Ascending aorta (tissue), 2 donors: ENCODE measurements around the gene RIMBP2. TPM values are rescaled to one million over a fixed set of nuclear protein-coding genes. Genes with fewer than 3 reads are reported as not detected.

Source experiments
- DNase-seq, 2 donors: peaks; one replicate each; pipeline ENCODE4 v3.0.0-alpha.2; 2019; ENCODE audit warnings: low spot score in 2 of 2
- H3K27ac ChIP-seq, 2 donors: fragments of 200-600 bp; sonication (generic); one replicate each; pipeline ENCODE4 v1.5.1; 2016 to 2017; ENCODE audit warnings: mild to moderate bottlenecking in 1 of 2
- H3K27me3 ChIP-seq: fragments of 200-600 bp; sonication (generic); one replicate; pipeline ENCODE4 v1.5.1; 2017
- H3K36me3 ChIP-seq, 2 donors: fragments of 200-600 bp; sonication (generic); one replicate each; pipeline ENCODE4 v1.5.1; 2016
- H3K4me1 ChIP-seq, 2 donors: fragments of 200-600 bp; sonication (generic); one replicate each; pipeline ENCODE4 v1.5.1; 2016 to 2017; ENCODE audit warnings: mild to moderate bottlenecking in 1 of 2
- H3K4me3 ChIP-seq, 2 donors: fragments of 200-600 bp; sonication (generic); one replicate each; pipeline ENCODE4 v1.5.1; 2016 to 2017; ENCODE audit warnings: mild to moderate bottlenecking in 1 of 2
- H3K9me3 ChIP-seq, 2 donors: fragments of 200-600 bp; sonication (generic); one replicate each; pipeline ENCODE4 v1.5.1; 2016
- CTCF ChIP-seq, 3 experiments: fragments of 200-600 bp in 2 of 3; fragments of 450-650 bp in 1 of 3; sonication (generic) in 2 of 3; IDR thresholded peaks; one replicate each; pipeline ENCODE4 v1.5.1; 2016 to 2019; ENCODE audit warnings: antibody characterized with exemption in 3 of 3, mild to moderate bottlenecking in 1 of 3, moderate library complexity in 1 of 3
- intact Hi-C: fragments of 100-400 bp; cut with DNase I; formaldehyde crosslinking; loops from one replicate; pipeline ENCODE4 v1.15.1; 2023
- total RNA-seq: library from RNA; depleted of rRNA; stranded (reverse); fragments of >200 nt; gene quantifications from one replicate; pipeline ENCODE4 v1.1.0, GENCODE V29; 2016

The RIMBP2 gene
- total RNA-seq, 1 donor from 2014 or later: not detected

DNA sequence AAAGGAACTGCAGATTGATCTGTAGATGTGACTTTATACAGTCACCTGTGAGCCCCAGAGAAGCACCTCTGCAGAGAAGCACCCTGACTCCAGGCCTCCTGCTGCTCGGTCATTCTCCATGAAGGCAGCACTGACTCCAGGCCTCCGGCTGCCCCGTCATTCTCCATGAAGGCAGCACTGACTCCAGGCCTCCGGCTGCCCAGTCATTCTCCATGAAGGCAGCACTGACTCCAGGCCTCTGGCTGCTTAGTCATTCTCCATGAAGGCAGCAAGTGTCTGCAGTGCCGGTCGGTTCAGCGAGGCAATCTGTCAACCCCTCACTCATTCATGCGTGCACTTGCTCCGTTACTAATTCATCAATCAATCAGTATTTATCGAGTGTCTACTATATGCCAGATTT, 218.1 kb downstream of the RIMBP2 start:
- no peaks in the 10 kb centered on the region for H3K27me3 ChIP-seq
- DNase-seq: no peak
- no peaks in the 10 kb centered on the region for H3K4me1 ChIP-seq
- no peaks in the 10 kb centered on the region for H3K9me3 ChIP-seq
- H3K4me3 ChIP-seq: no peak overlapping the region
- no peak overlapping the region for H3K27ac ChIP-seq
- intact Hi-C loops: no loop called here
- no peak for TF ChIP-seq CTCF (IDR thresholded peaks at IDR 0.05)
- no peaks in the 10 kb centered on the region for H3K36me3 ChIP-seq

DNA sequence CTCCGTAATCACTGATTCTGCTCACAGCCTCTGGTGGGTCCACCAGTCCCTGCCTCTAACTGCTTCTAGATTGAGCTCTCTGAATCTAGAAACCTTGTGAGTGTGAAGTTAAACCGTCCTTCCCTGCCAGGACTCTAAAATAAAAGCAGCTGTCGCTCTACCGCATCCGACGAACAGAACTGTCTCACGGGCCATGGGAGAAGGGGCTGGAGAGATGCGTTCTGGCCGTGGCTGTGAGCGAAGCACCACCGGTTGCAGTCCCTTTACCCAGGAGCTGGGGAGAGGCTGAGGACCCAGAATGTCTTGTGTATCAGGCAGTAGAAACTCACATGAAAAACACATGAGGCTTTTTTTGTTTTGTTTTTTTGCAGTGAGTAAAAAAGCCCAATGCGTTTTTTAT, 218.8 kb downstream of the RIMBP2 start:
- H3K27ac ChIP-seq: no peak overlapping the region
- H3K4me3 ChIP-seq: no peak overlapping the region
- no peaks in the 10 kb centered on the region for H3K36me3 ChIP-seq
- H3K27me3 ChIP-seq: no peaks in the 10 kb centered on the region
- intact Hi-C loops: no loop called here
- H3K9me3 ChIP-seq: no peaks in the 10 kb centered on the region
- no peaks in the 10 kb centered on the region for H3K4me1 ChIP-seq
- no peak for DNase-seq
- TF ChIP-seq CTCF (IDR thresholded peaks at IDR 0.05): no peak

DNA sequence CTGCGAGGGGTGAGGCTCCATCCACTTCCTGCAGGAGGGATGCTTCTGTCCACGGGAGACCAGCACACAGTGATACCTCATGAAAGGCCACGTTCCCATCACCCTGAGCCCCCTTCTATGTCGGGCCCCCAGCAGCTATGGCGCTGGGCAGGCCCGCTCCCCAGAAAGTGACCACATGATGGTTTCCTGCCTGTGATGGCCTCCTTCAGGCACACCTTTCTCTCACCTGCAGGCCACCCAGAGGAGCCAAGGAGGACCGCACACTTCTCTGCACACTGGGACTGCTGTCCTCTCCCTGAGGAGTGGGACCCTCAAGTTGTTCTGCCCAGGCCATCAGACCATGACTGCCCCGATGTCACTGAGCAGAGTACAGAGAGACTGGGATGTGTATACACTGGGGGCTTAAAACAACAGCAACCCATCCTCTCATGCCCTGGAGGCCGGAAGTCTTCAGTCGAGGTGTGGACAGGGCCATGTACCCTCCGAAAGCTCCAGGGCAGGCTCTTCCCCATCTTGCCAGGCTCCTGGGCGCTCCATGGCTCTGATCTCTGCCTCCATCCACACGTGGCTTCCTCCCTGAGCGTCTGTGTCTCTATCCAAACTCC, 219.5 kb downstream of the RIMBP2 start:
- Histone ChIP-seq H3K4me1 (no peaks in the 10 kb centered on the region), H3K4me3 (no peak overlapping the region), H3K9me3 (no peaks in the 10 kb centered on the region), H3K36me3 (no peaks in the 10 kb centered on the region), H3K27ac (no peak overlapping the region), H3K27me3 (no peaks in the 10 kb centered on the region)
- intact Hi-C loops: no loop called here
- no peak for DNase-seq
- TF ChIP-seq CTCF (IDR thresholded peaks at IDR 0.05): no peak

GRCh38 chr12:130495156-130495555, 220.9 kb downstream of the RIMBP2 start:
- no peaks in the 10 kb centered on the region for H3K9me3 ChIP-seq
- H3K36me3 ChIP-seq: no peaks in the 10 kb centered on the region
- no peak overlapping the region for H3K4me3 ChIP-seq
- no peak for DNase-seq
- H3K4me1 ChIP-seq: no peaks in the 10 kb centered on the region
- intact Hi-C loops: no loop called here
- TF ChIP-seq CTCF (IDR thresholded peaks at IDR 0.05): no peak
- no peaks in the 10 kb centered on the region for H3K27me3 ChIP-seq
- no peak overlapping the region for H3K27ac ChIP-seq

GRCh38 chr12:130494736-130495135, 221.4 kb downstream of the RIMBP2 start:
- DNase-seq: no peak
- no peaks in the 10 kb centered on the region for H3K27me3 ChIP-seq
- no peak overlapping the region for H3K27ac ChIP-seq
- no peak for TF ChIP-seq CTCF (IDR thresholded peaks at IDR 0.05)
- no peaks in the 10 kb centered on the region for H3K36me3 ChIP-seq
- intact Hi-C loops: no loop called here
- H3K4me3 ChIP-seq: no peak overlapping the region
- H3K9me3 ChIP-seq: no peaks in the 10 kb centered on the region
- H3K4me1 ChIP-seq: no peaks in the 10 kb centered on the region

GRCh38 chr12:130493951-130494350, 222.1 kb downstream of the RIMBP2 start:
- no peaks in the 10 kb centered on the region for H3K27me3 ChIP-seq
- H3K27ac ChIP-seq: no peak overlapping the region
- H3K9me3 ChIP-seq: no peaks in the 10 kb centered on the region
- H3K4me3 ChIP-seq: no peak overlapping the region
- no peaks in the 10 kb centered on the region for H3K36me3 ChIP-seq
- no peaks in the 10 kb centered on the region for H3K4me1 ChIP-seq
- no peak for TF ChIP-seq CTCF (IDR thresholded peaks at IDR 0.05)
- no peak for DNase-seq
- intact Hi-C loops: no loop called here
